CD14-positive monocyte (primary cell): ENCODE results near the gene CISD3. TPM values are rescaled to one million over a fixed set of nuclear protein-coding genes. Genes with fewer than 3 reads are reported as not detected.

Experiments used
- DNase-seq, 3 donors: peaks; one replicate each; pipeline ENCODE4 v3.0.0-alpha.2; 2011 to 2022
- H2AFZ ChIP-seq: 2 replicates; pipeline ENCODE4 v1.6.0; 2012; ENCODE audit warnings: mild to moderate bottlenecking, low read depth, low read length, inconsistent platforms; ENCODE audit not compliant: insufficient read depth, poor library complexity, severe bottlenecking
- H3K27ac ChIP-seq, 2 donors: 1 replicate in 1 of 2; 2 replicates in 1 of 2; pipeline ENCODE4 v1.5.1; 2012 to 2013; ENCODE audit warnings: low read length in 2 of 2, control low read depth in 1 of 2, inconsistent platforms in 1 of 2, low read depth in 1 of 2, mild to moderate bottlenecking in 1 of 2
- H3K27me3 ChIP-seq, 2 donors: one replicate each; pipeline versions ENCODE4 v1.6.0 to v1.6.1; 2011 to 2013; ENCODE audit warnings: low read length in 2 of 2; ENCODE audit not compliant: control insufficient read depth in 2 of 2, insufficient read depth in 2 of 2
- H3K36me3 ChIP-seq, 2 donors: replicated peaks in 1 of 2; 1 replicate in 1 of 2; 2 replicates in 1 of 2; pipeline versions ENCODE4 v1.5.1 to v1.6.1; 2012 to 2013; ENCODE audit warnings: low read length in 2 of 2, control low read depth in 1 of 2, inconsistent platforms in 1 of 2, mild to moderate bottlenecking in 1 of 2; ENCODE audit not compliant: insufficient read depth in 2 of 2, control insufficient read depth in 1 of 2
- H3K4me1 ChIP-seq, 2 donors: 1 replicate in 1 of 2; 2 replicates in 1 of 2; pipeline versions ENCODE4 v1.5.1 to v1.6.1; 2012 to 2013; ENCODE audit warnings: low read length in 2 of 2, control low read depth in 1 of 2, inconsistent platforms in 1 of 2, mild to moderate bottlenecking in 1 of 2, moderate library complexity in 1 of 2; ENCODE audit not compliant: insufficient read depth in 2 of 2, control insufficient read depth in 1 of 2
- H3K4me2 ChIP-seq: replicated peaks from 2 replicates; pipeline ENCODE3; 2012; ENCODE audit warnings: low read length, moderate library complexity, mild to moderate bottlenecking; ENCODE audit not compliant: poor library complexity, severe bottlenecking; ENCODE audit errors: extremely low read depth
- H3K4me3 ChIP-seq, 3 experiments: fragments of 200-600 bp in 1 of 3; sonication (generic) in 1 of 3; replicated peaks in 1 of 3; 1 replicate in 2 of 3; 2 replicates in 1 of 3; pipeline ENCODE4 v1.5.1; 2011 to 2013; ENCODE audit warnings: low read length in 3 of 3, mild to moderate bottlenecking in 3 of 3, control low read depth in 2 of 3, low read depth in 2 of 3, inconsistent platforms in 1 of 3, moderate library complexity in 1 of 3
- H3K79me2 ChIP-seq: 2 replicates; pipeline ENCODE4 v1.6.0; 2012; ENCODE audit warnings: mild to moderate bottlenecking, control low read depth, inconsistent platforms, low read length, moderate library complexity; ENCODE audit not compliant: insufficient read depth
- H3K9ac ChIP-seq: 2 replicates; pipeline ENCODE4 v1.6.0; 2017; ENCODE audit warnings: low read length, mild to moderate bottlenecking; ENCODE audit not compliant: insufficient read depth, poor library complexity, severe bottlenecking
- H3K9me3 ChIP-seq, 2 donors: replicated peaks in 1 of 2; 1 replicate in 1 of 2; 2 replicates in 1 of 2; pipeline versions ENCODE4 v1.5.1 to v1.6.1; 2012 to 2013; ENCODE audit warnings: low read length in 2 of 2, control low read depth in 1 of 2; ENCODE audit not compliant: control insufficient read depth in 1 of 2, insufficient read depth in 1 of 2
- H4K20me1 ChIP-seq: 2 replicates; pipeline ENCODE4 v1.6.0; 2012; ENCODE audit warnings: mild to moderate bottlenecking, low read length, control low read depth, moderate library complexity; ENCODE audit not compliant: insufficient read depth
- H3K27ac Mint-ChIP-seq, 7 donors: one replicate each; pipeline ENCODE4 v1.8.0; 2020; ENCODE audit warnings: mild to moderate bottlenecking in 7 of 7, mixed read lengths in 7 of 7, moderate library complexity in 6 of 7, inconsistent platforms in 2 of 7
- H3K27me3 Mint-ChIP-seq, 3 donors: one replicate each; pipeline ENCODE4 v1.8.0; 2021 to 2022; ENCODE audit warnings: low read depth in 3 of 3, mild to moderate bottlenecking in 3 of 3, mixed read lengths in 3 of 3, moderate library complexity in 3 of 3, inconsistent platforms in 1 of 3
- H3K36me3 Mint-ChIP-seq, 2 donors: one replicate each; pipeline ENCODE4 v1.8.0; 2020; ENCODE audit warnings: mixed read lengths in 2 of 2, inconsistent platforms in 1 of 2, mild to moderate bottlenecking in 1 of 2
- H3K4me1 Mint-ChIP-seq: one replicate; pipeline ENCODE4 v1.8.0; 2020; ENCODE audit warnings: mild to moderate bottlenecking, mixed read lengths
- H3K4me3 Mint-ChIP-seq, 2 donors: one replicate each; pipeline ENCODE4 v1.8.0; 2020; ENCODE audit warnings: mild to moderate bottlenecking in 2 of 2, mixed read lengths in 2 of 2, moderate library complexity in 1 of 2
- H3K9me3 Mint-ChIP-seq, 7 donors: one replicate each; pipeline ENCODE4 v1.8.0; 2020 to 2022; ENCODE audit warnings: mixed read lengths in 7 of 7, mild to moderate bottlenecking in 6 of 7, moderate library complexity in 6 of 7, inconsistent platforms in 2 of 7
- CTCF ChIP-seq: fragments of 200-600 bp; IDR thresholded peaks from one replicate; pipeline ENCODE4 v1.8.0; 2022; ENCODE audit warnings: antibody characterized with exemption, mild to moderate bottlenecking
- WGBS: methylation state at CpG from one replicate; pipeline ENCODE4 v1.1.5; 2013; ENCODE audit warnings: missing lambda C conversion rate; ENCODE audit not compliant: insufficient coverage; 5-methylcytosine and 5-hydroxymethylcytosine counted together
- intact Hi-C, 2 donors: fragments of 100-400 bp; cut with micrococcal nuclease; formaldehyde crosslinking; loops; one replicate each; pipeline versions ENCODE4 v1.15.0 to v1.15.1; 2023
- polyA plus RNA-seq, 3 donors: library from polyadenylated mRNA; depleted of rRNA in 1 of 3; unstranded in 2 of 3; stranded (reverse) in 1 of 3; fragments of 300-500 nt in 2 of 3; fragments of >200 nt in 1 of 3; fragmentation: Illumina TruSeq in 2 of 3; gene quantifications; 1 replicate in 2 of 3; 2 replicates in 1 of 3; pipeline ENCODE4 v1.2.3, GENCODE V29; 2012 to 2021

The CISD3 gene
- polyA plus RNA-seq, 3 donors: 7.1 to 61.2 (median 53.4) TPM

DNA sequence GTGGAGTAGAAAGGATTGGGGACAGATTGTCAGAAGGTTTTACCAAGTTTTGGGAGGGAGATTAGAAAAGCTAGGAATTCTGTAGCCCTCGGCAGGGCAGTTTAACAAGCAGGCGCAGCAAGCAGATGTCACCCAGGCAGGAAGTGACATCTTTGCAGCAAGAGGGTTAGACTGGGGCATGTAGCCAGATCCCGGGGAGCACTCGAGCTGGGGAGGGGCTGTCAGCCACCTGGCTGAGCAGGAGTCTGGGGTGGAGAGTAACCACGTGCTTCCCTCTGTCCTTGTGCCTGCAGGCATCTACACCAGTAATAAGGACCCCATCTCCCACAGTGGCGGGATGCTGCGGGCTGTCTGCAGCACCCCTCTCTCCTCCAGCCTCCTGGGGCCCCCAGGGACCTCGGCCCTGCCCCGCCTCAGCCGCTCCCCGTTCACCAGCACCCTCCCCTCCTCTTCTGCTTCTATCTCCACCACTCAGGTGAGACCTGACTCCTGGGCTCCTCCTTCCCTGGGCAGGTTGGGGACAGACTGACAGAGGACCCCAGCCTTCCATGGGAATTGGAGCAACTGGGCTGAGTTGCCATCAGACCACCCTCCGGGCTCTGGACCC lies 12.9 kb upstream of the CISD3 start:
- peaks cover 57 to 60% of the 10 kb centered on the region in 2 donors for H3K36me3 Mint-ChIP-seq
- no peaks in the 10 kb centered on the region for H4K20me1 ChIP-seq

DNA sequence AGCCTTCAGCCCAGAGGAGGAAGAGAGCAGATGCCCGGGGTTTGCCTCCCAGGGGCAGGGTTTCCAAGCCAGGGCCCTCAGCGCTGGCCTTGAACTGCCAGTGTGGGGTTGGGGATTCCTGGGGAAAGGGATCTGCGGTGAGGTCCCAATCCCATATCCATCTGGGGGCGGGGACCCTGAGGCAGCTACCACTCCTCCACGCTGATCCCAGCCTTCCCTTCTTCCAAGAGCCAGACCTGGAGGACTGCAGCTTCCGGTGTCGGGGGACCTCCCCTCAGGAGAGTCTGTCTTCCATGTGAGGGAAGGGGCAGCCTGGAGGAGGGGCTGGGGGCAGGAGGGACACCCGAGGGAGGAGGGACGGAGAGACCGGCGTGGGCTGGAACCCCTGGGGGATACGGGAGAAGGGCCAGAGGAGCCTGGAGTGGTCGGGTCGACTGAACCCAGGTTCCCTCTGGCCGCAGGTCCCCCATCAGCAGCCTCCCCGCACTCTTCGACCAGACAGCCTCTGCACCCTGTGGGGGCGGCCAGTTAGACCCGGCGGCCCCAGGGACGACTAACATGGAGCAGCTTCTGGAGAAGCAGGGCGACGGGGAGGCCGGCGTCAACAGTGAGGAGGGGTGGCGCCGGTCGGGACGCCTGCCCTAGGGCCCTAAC lies 10.7 kb upstream of the CISD3 start:
- intact Hi-C loops: no loop called here
- Mint-ChIP-seq H3K9me3 (peaks cover 0 to 4% (median 0%) of the 10 kb centered on the region in 7 donors), H3K4me3 (no peak overlapping the region), H3K4me1 (peaks cover 4% of the 10 kb centered on the region), H3K27ac (no peak overlapping the region), H3K27me3 (peaks cover 1 to 3% (median 1%) of the 10 kb centered on the region in 3 donors), H3K36me3 (peaks cover 48 to 52% of the 10 kb centered on the region in 2 donors)
- TF ChIP-seq CTCF: no peak
- Histone ChIP-seq H3K4me3 (no peak overlapping the region), H3K27ac (no peak overlapping the region), H3K36me3 (peaks cover 46 to 57% of the 10 kb centered on the region in 2 donors), H3K4me2 (no peak overlapping the region), H3K27me3 (no peaks in the 10 kb centered on the region), H3K79me2 (no peaks in the 10 kb centered on the region), H3K9me3 (no peaks in the 10 kb centered on the region), H2AFZ (no peak overlapping the region), H3K9ac (no peak overlapping the region), H4K20me1 (no peaks in the 10 kb centered on the region), H3K4me1 (peaks cover 1 to 3% of the 10 kb centered on the region in 2 donors)
- no peak for DNase-seq
- WGBS: 96% methylated on average over 23 of the region's 29 CpGs

More for the DNA sequence above, 12.9 kb upstream of the CISD3 start:
- no peaks in the 10 kb centered on the region for H3K4me1 ChIP-seq
- no peaks in the 10 kb centered on the region for H3K9me3 ChIP-seq
- Mint-ChIP-seq H3K9me3 (peaks cover 0 to 4% (median 0%) of the 10 kb centered on the region in 7 donors), H3K4me3 (no peak overlapping the region), H3K4me1 (no peaks in the 10 kb centered on the region), H3K27me3 (peaks cover 0 to 3% (median 0%) of the 10 kb centered on the region in 3 donors), H3K27ac (no peak overlapping the region)
- H3K27ac ChIP-seq: no peak overlapping the region
- no peak overlapping the region for H3K4me2 ChIP-seq
- 91% methylated on average over 8 of the region's 12 CpGs for WGBS
- DNase-seq: no peak
- no peak for TF ChIP-seq CTCF
- peaks cover 57 to 71% of the 10 kb centered on the region in 2 donors for H3K36me3 ChIP-seq
- no peak overlapping the region for H2AFZ ChIP-seq
- no peaks in the 10 kb centered on the region for H3K79me2 ChIP-seq
- H3K27me3 ChIP-seq: no peaks in the 10 kb centered on the region
- no peak overlapping the region for H3K9ac ChIP-seq
- H3K4me3 ChIP-seq: no peak overlapping the region
- intact Hi-C loops: no loop called here
